Lower lobe of right lung (tissue), 2 donors: Measurements from ENCODE around the gene PDE6H. TPM values are rescaled to one million over a fixed set of nuclear protein-coding genes. Genes with fewer than 3 reads are reported as not detected.

ENCODE experiments used
- ATAC-seq, 2 donors: fragments of 200-7000 bp; cut with Tn5 transposase; one replicate each; pipeline ENCODE4 v1.9.1; 2020 to 2022; ENCODE audit warnings: mild to moderate bottlenecking in 2 of 2, moderate library complexity in 2 of 2
- DNase-seq: peaks from one replicate; pipeline ENCODE4 v3.0.0-alpha.2; 2020
- H3K27ac ChIP-seq: fragments of 200-600 bp; one replicate; pipeline ENCODE4 v1.8.0; 2022
- H3K27me3 ChIP-seq: fragments of 200-600 bp; one replicate; pipeline ENCODE4 v1.8.0; 2022; ENCODE audit warnings: low read depth
- H3K36me3 ChIP-seq: fragments of 200-600 bp; one replicate; pipeline ENCODE4 v1.8.0; 2022; ENCODE audit warnings: mild to moderate bottlenecking
- H3K4me1 ChIP-seq: fragments of 200-600 bp; one replicate; pipeline ENCODE4 v1.8.0; 2022
- H3K4me3 ChIP-seq: fragments of 200-600 bp; one replicate; pipeline ENCODE4 v1.8.0; 2022; ENCODE audit warnings: mild to moderate bottlenecking
- H3K9me3 ChIP-seq: fragments of 200-600 bp; one replicate; pipeline ENCODE4 v1.8.0; 2022
- CTCF ChIP-seq: fragments of 200-600 bp; IDR thresholded peaks from one replicate; pipeline ENCODE4 v1.8.0; 2022; ENCODE audit warnings: antibody characterized with exemption, mild to moderate bottlenecking
- intact Hi-C: fragments of 100-400 bp; cut with DNase I; formaldehyde crosslinking; loops from one replicate; pipeline ENCODE4 v1.11.0; 2022
- total RNA-seq: library from RNA; stranded (reverse); fragmentation: NEBNext Ultra II Directional; extraction: Animal tissue kit (Norgen Biotek cat#: 25700); gene quantifications from one replicate; pipeline ENCODE4 v1.2.1, GENCODE V29; 2021
- donor health status: DM: no; HTN: yes; CAD: no; lungs with severe emphysema.

The PDE6H gene
- total RNA-seq, 1 donor from 2014 or later = 0.53 TPM

GRCh38 chr12:14982991-14983390 lies 10.1 kb downstream of the PDE6H start:
- no peak for ATAC-seq
- no peaks in the 10 kb centered on the region for H3K27me3 ChIP-seq
- no peak for DNase-seq
- peaks cover 7% of the 10 kb centered on the region for H3K4me1 ChIP-seq
- H3K4me3 ChIP-seq = no peak overlapping the region
- H3K36me3 ChIP-seq = no peaks in the 10 kb centered on the region
- no peaks in the 10 kb centered on the region for H3K9me3 ChIP-seq
- no peak overlapping the region for H3K27ac ChIP-seq
- intact Hi-C loops = no loop called here
- TF ChIP-seq CTCF = no peak

- H3K4me1 ChIP-seq = peaks cover 7% of the 10 kb centered on the region
- H3K27ac ChIP-seq = no peak overlapping the region
- no peaks in the 10 kb centered on the region for H3K9me3 ChIP-seq
- intact Hi-C loops = no loop called here
- DNase-seq = no peak
- no peak for TF ChIP-seq CTCF
- H3K4me3 ChIP-seq = no peak overlapping the region
- no peaks in the 10 kb centered on the region for H3K36me3 ChIP-seq
- ATAC-seq = no peak
- H3K27me3 ChIP-seq = no peaks in the 10 kb centered on the region
Observed at GRCh38 chr12:14984036-14984435, 11.2 kb downstream of the PDE6H start.

- H3K9me3 ChIP-seq = no peaks in the 10 kb centered on the region
- H3K27me3 ChIP-seq = no peaks in the 10 kb centered on the region
- intact Hi-C loops = no loop called here
- no peak overlapping the region for H3K27ac ChIP-seq
- no peak for ATAC-seq
- no peak for DNase-seq
- no peak overlapping the region for H3K4me3 ChIP-seq
- no peaks in the 10 kb centered on the region for H3K36me3 ChIP-seq
- peaks cover 7% of the 10 kb centered on the region for H3K4me1 ChIP-seq
- no peak for TF ChIP-seq CTCF
Observed at GRCh38 chr12:14984766-14985285, 12.0 kb downstream of the PDE6H start.

- H3K4me3 ChIP-seq = no peak overlapping the region
- H3K9me3 ChIP-seq = no peaks in the 10 kb centered on the region
- intact Hi-C loops = no loop called here
- no peak for ATAC-seq
- no peak for DNase-seq
- H3K27ac ChIP-seq = no peak overlapping the region
- H3K36me3 ChIP-seq = no peaks in the 10 kb centered on the region
- H3K27me3 ChIP-seq = no peaks in the 10 kb centered on the region
- H3K4me1 ChIP-seq = peaks cover 7% of the 10 kb centered on the region
- TF ChIP-seq CTCF = no peak
Observed at GRCh38 chr12:14986449-14986848, 13.6 kb downstream of the PDE6H start.

- Histone ChIP-seq H3K27me3 (no peaks in the 10 kb centered on the region), H3K27ac (no peak overlapping the region), H3K4me1 (peaks cover 5% of the 10 kb centered on the region), H3K4me3 (no peak overlapping the region), H3K9me3 (no peaks in the 10 kb centered on the region), H3K36me3 (no peaks in the 10 kb centered on the region)
- no peak for TF ChIP-seq CTCF
- ATAC-seq (no peak), DNase-seq (no peak)
- intact Hi-C loops = no loop called here
Observed at GRCh38 chr12:14988035-14988434, 15.2 kb downstream of the PDE6H start.

GRCh38 chr12:14989790-14990189 lies 16.9 kb downstream of the PDE6H start:
- Histone ChIP-seq H3K9me3 (no peaks in the 10 kb centered on the region), H3K4me3 (no peak overlapping the region), H3K27ac (no peak overlapping the region), H3K27me3 (no peaks in the 10 kb centered on the region), H3K4me1 (peaks cover 6% of the 10 kb centered on the region), H3K36me3 (no peaks in the 10 kb centered on the region)
- ATAC-seq = no peak
- no peak for TF ChIP-seq CTCF
- intact Hi-C loops = no loop called here
- no peak for DNase-seq
